Activated T-cell treated with anti-CD3 and anti-CD28 coated beads for 1 hour (primary cell): Measurements from ENCODE around the gene RHCE.
A peak's percentile ranks its signal among the peaks of the same experiment; 100 is the strongest.
"Not testable (repeated sequence)": the region's sequence is repeated elsewhere in the genome, so short reads cannot be mapped to it uniquely, and the experiment has no call there.

Experiments
- DNase-seq: peaks from one replicate; pipeline ENCODE4 v3.0.0-alpha.2; 2020; ENCODE audit warnings: low read depth

The RHCE gene

DNA sequence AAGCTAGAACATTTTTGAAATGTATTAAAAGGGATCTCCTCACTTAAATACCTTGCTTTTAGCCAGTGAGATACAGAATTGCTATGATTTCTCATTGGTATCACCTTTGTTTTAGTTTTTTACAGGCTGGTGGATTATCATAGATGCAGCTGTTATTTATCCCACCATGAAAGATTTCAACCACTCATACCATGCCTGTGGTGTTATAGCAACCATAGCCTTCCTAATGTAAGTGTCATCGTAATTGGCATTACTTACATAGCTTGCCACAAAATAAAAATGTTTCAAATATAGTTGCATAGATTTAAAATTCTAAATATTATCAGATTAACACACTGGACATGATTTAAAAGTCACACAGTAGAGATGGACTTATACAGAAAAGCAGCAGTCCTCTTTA, 77.8 kb downstream of the RHCE start:
- no peak for DNase-seq

DNA sequence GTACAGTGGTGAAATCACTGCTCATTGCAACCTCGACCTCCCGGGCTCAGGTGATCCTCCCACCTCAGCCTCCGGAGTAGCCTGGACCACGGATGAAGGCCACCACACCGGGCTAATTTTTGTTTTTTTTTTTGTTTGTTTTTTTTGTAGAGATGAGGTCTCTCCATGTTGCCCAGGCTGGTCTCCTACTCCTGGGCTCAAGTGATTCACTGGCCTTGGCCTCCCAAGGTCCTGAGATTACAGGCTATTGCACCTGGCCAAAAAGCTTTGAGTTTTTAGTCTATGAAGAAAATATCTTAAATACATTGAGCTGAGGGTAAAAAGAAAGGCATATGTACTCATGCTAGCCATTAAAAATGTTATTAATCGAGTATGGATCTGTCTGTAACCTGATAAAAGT, 78.9 kb downstream of the RHCE start:
- DNase-seq, result no peak

DNA sequence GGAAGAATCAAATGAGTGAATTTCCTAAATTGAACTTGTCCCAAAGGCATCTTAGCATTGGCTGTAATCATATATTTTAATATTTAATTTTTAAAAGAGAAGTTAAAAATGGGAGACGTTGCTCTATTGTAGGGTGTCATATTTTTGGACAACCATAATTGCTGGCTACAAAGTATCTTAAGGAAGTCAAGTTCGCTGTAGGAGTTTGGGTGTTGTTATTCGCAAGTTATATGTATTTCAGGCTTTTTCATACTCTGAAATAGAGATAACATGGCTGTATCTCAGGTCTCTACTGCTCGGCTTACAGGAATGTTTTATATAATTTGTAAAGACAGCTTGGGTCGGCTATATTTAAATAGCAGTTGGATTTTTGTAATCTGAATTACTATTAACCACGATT, 81.6 kb downstream of the RHCE start:
- DNase-seq, result no peak

DNA sequence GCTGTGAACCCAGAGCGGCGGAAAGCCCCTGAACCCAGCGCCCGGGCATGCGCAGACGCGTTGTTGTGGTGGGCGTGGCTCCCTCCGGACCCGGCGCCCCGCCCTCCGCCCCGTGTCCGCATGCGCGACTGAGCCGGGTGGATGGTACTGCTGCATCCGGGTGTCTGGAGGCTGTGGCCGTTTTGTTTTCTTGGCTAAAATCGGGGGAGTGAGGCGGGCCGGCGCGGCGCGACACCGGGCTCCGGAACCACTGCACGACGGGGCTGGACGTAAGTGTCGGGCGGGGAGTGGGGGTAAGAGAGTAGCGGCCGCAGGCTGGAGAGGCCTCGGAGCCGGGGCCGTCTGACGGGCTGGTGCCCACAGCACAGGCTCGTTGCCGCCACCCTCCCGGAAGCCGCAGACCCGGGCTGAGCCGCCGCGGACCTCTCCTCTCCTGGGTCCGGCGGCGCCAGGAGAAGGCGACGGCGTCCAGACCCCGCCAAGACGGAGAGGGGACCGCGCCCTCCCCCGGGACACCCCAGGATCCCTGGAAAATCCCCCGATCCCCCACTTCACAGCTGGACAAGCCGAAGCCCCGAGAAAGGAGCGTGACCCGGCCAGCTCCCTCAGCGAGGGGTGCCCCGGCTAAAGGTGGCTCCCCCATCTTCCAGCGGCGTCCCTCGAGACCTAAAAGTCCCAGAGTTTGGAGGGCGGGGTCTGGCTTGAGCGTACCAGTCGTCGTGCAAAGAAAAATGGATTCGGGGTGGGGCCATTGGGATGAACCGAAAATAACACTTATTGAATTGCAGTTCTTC, 82.2 kb downstream of the RHCE start, which contains the start of gene TMEM50A:
Gene TMEM50A, plus strand, starts transcription at position 147 of the 794 bp plus-strand sequence. CDS start 2,153 bp downstream, outside the sequence.
- peak; percentile 88 for DNase-seq

DNA sequence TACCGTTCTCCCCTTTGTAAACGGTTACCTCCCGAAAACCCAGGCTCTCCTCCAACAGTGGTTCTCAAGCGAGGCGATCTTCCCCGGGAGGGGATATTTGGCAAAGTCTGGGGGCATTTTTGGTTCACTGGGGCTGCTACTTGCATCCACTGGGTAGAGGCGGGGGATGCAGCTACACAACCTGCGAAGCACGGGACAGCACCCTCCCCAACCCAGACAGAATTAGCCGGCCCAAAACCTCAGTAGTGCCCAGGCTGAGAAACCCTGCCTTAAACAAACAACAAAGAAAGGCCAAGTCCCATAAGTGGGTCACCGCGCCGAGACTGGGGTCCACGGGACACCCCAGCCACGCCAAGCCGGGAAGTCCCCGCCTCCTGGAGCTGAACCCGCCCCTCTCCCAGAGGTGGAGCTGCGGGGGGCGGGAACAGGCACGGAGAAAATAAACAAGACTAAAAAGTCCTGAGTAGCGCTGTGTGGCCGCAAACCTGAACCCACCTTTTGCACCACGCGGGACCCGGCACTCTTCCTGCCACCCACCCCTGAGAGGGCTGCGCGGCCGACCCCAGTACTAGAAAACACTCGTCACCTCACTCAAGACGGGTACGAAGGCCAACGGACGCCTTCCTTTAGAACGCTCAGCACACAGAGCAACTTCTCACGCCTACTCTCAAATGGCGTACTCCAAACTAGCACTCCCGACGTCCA, 83.0 kb downstream of the RHCE start:
- DNase-seq, result not testable (repeated sequence)

DNA sequence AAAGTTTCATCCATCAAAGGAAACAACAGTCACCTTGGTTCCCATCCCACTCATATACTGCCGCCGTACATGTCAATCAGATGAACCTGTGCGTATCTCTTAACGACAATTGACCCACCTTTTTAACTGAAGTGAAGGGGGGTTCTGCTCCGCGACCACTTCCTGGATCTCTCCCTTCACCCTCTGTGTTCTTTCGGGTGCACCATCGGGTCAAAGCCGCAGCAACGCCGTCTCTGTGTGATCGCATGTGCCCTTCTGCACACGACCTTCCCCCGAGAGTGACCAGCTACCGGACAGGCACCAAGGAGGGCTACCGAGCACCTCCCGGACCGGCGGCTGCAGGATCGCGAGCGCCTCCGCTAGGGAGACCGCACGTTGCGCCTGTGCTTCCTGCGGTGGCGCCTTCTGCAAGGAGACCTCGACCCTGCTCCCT, 83.7 kb downstream of the RHCE start:
- not testable (repeated sequence) for DNase-seq

DNA sequence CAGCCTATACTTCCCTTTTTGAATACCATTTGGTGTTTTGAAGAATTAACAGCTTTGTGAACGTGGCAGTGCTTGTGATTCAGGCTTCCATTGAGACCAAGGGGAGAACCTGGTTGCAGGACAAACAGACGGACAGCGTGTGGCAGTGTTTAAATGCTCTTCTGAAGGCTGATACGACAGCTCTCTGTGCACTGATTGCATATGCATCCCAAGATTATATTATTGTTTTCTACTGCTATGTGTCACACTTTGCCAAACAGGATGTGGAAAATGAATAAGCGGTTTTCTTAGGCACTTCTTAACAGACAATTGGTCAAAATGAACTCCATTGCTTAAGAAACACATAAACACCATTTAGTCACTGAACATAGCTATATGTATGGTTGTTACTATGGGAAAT, 90.7 kb downstream of the RHCE start:
- not testable (repeated sequence) for DNase-seq

DNA sequence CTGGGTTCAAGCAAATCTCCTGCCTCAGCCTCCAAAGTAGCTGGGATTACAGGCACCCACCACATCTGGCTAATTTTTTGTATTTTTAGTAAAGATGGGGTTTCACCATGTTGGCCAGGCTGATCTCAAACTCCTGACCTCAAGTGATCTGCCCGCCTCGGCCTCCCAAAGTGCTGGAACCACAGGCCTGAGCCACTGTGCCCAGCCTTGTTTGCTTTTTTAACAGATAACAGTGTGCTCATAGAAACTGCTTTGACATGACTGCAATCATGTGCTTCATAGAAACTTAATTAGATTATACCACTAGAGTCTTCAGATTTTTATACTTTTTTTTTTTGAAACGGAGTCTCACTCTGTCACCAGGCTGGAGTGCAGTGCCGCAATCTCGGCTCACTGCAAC, 91.3 kb downstream of the RHCE start:
- DNase-seq, result not testable (repeated sequence)

DNA sequence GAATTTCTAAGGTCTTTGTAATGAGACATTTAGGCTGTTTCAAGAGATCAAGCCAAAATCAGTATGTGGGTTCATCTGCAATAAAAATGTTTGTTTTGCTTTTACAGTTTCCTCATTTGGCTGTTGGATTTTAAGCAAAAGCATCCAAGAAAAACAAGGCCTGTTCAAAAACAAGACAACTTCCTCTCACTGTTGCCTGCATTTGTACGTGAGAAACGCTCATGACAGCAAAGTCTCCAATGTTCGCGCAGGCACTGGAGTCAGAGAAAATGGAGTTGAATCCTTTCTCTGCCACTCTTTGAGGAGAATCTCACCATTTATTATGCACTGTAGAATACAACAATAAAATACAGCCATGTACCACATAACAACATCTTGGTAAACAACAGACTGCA, 91.8 kb downstream of the RHCE start:
- DNase-seq, result not testable (repeated sequence)

DNA sequence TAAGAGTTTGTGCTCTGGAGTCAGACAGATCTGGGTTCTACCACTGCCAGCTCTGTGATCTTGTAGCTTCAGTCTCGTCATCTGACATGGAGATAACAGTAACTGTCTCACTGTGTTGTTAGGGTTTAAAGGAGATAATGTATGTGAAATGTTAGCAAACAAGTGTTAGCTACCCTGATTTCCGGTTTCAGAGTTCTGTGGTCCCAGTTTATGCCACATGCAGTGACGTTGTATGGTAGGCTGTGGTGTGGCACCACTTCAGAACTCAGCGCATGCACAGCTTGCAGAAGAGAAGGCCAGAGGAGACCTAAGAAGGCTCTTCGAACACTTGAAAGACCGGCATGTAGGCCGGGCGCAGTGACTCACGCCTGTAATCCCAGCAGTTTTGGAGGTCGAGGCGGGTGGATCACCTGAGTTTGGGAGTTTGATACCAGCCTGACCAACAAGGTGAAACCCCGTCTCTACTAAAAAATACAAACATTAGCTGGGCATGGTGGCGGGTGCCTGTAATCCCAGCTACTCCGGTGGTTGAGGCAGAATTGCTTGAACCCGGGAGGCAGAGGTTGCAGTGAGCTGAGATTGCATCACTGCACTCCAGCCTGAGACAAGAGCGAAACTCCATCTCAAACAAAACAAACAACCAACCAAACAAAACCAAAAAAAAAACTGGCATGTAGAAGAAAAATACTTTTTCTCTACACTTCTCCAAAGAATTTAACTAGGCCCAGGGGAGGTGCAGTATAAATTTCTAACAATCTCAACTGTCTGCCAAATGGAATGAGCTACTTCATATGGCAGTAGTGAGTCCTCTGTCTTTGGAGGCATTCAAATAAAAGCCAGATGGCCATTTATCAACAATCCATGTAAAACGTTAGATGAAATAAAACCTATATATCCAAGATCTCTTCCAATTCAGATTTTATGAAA, 92.5 kb downstream of the RHCE start:
- DNase-seq, result not testable (repeated sequence)

DNA sequence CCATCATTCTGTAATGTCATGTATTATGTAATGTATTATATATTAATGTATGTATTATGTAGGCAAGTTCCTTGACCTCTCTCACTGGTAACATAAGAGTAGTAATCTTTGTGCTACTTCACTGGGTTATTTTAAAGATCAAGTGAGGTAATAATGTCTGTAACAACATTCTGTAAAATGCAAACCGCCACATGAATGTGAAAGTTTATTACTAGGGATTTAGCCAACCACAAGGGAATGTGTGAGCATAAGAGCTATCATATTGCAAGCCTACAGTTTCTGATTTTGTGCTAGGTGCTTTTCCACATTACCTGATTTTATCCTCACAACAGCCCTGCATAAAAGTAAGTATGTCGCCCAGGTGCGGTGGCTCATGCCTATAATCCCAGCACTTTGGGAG, 96.2 kb downstream of the RHCE start:
- not testable (repeated sequence) for DNase-seq

DNA sequence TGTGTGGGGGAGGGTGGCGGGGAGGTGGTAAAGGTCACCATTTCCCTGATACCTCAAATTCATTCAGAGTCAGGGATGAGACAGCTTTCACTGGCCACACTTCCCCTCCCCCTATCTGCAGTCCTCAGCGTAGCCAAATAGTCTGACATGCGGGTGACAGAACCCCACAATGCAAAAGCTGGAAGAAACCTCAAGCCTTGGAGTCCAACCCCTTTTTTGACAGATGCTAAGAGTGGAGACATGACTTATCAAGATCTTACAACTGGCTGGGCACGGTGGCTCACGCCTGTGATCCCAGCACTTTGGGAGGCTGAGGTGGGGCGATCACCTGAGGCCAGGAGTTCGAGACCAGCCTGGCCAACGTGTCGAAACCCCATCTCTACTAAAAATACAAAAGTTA, 98.5 kb downstream of the RHCE start:
- not testable (repeated sequence) for DNase-seq

DNA sequence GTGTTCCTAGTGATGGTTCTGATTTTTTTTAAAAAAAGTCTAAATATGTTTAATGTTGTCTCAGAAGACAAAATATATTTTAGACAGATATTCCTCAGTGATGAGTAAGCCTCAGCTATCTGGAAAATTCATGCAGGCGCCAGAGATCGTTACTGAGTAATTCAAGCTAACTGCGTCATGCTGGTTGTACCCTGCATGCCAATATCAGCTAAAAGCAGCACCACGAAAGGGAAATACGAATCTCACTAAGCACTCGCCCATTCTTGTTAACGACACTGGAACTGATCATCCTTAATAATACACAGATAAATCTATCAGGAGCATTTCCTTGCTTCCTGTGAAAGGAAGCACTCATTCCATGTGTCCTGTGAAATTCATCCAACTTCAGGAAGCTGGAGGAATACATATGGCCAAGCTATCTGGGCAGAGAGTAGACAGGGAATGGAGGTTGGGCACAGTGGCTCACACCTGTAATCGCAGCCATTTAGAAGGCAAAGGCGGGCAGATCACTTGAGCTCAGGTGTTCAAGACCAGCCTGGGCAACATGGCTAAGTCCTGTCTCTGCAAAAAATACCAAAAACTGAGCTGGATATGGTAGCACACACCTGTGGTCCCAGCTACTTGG, 100.2 kb downstream of the RHCE start:
- DNase-seq, result not testable (repeated sequence)

DNA sequence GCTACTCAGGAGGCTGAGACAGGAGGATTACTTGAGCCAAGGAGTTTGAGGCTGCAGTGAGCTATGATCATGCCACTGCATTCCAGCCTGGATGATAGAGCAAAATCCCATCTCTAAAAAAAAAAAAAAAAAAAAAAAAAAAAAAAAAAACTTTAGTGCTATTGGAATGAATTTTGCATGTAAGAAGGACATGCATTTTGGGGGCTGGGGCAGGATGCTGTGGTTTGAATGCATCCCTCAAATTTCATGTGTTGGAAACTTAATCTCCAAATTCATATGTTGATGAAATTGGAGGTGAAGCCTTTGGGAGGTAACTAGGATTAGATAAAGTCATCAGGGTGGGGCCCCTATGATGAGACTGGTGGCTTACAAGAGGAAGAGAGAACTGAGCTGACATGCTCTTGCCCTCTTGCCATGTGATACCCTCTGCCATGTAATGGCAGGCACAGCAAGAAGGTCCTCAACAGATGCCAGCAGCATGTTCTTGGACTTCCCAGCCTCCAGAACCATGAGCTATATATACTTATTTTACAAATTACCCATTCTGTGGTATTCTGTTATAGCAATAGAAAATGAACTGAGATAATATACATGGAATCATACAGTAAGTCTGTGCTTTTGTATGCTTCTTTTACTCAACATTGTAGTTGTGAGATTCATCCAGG, 107.7 kb downstream of the RHCE start:
- DNase-seq, result not testable (repeated sequence)
